Skeletal muscle cell (primary cell): ENCODE measurements around the gene ENPP6.
"Not testable (repeated sequence)": the region's sequence is repeated elsewhere in the genome, so short reads cannot be mapped to it uniquely, and the experiment has no call there.

Experiments
- DNase-seq: peaks from one replicate; pipeline ENCODE4 v3.0.0-alpha.2; 2010; ENCODE audit warnings: low read depth
- H3K4me3 ChIP-seq: 2 replicates; pipeline ENCODE4 v1.5.1; 2011; ENCODE audit warnings: low read depth, mild to moderate bottlenecking, control low read depth, low read length, moderate library complexity

The ENPP6 gene

GRCh38 chr4:184156163-184156920 lies 61.3 kb downstream of the ENPP6 start:
- H3K4me3 ChIP-seq, result no peak overlapping the region
- no peak for DNase-seq

GRCh38 chr4:184154199-184154598 lies 63.5 kb downstream of the ENPP6 start:
- no peak overlapping the region for H3K4me3 ChIP-seq
- no peak for DNase-seq

- H3K4me3 ChIP-seq, result no peak overlapping the region
- DNase-seq, result no peak
Measured at GRCh38 chr4:184153781-184154180, 63.9 kb downstream of the ENPP6 start.

- no peak for DNase-seq
- no peak overlapping the region for H3K4me3 ChIP-seq
Measured at GRCh38 chr4:184151988-184152485, 65.6 kb downstream of the ENPP6 start.

GRCh38 chr4:184150102-184150839 lies 67.4 kb downstream of the ENPP6 start:
- H3K4me3 ChIP-seq, result no peak overlapping the region
- DNase-seq, result no peak

- no peak overlapping the region for H3K4me3 ChIP-seq
- DNase-seq, result no peak
Measured at GRCh38 chr4:184148738-184149637, 68.7 kb downstream of the ENPP6 start.

GRCh38 chr4:184147858-184148737 lies 69.6 kb downstream of the ENPP6 start:
- DNase-seq, result no peak
- no peak overlapping the region for H3K4me3 ChIP-seq

GRCh38 chr4:184146951-184147350 lies 70.7 kb downstream of the ENPP6 start:
- H3K4me3 ChIP-seq, result no peak overlapping the region
- DNase-seq, result no peak

GRCh38 chr4:184145596-184145995 lies 72.1 kb downstream of the ENPP6 start:
- DNase-seq, result no peak

GRCh38 chr4:184143770-184144564 lies 73.7 kb downstream of the ENPP6 start:
- H3K4me3 ChIP-seq, result no peak overlapping the region
- DNase-seq, result no peak

More at GRCh38 chr4:184145596-184145995, 72.1 kb downstream of the ENPP6 start:
- H3K4me3 ChIP-seq, result no peak overlapping the region

GRCh38 chr4:184142121-184143000 lies 75.3 kb downstream of the ENPP6 start:
- no peak for DNase-seq

GRCh38 chr4:184140901-184141300 lies 76.8 kb downstream of the ENPP6 start:
- H3K4me3 ChIP-seq, DNase-seq: not testable (repeated sequence)

More at GRCh38 chr4:184142121-184143000, 75.3 kb downstream of the ENPP6 start:
- no peak overlapping the region for H3K4me3 ChIP-seq

- DNase-seq, result no peak
- H3K4me3 ChIP-seq, result no peak overlapping the region
Measured at GRCh38 chr4:184136525-184136924, 81.1 kb downstream of the ENPP6 start.

- H3K4me3 ChIP-seq, result no peak overlapping the region
Measured at GRCh38 chr4:184126800-184127199, 90.9 kb downstream of the ENPP6 start.

GRCh38 chr4:184122631-184123408 lies 94.9 kb downstream of the ENPP6 start:
- no peak overlapping the region for H3K4me3 ChIP-seq
- DNase-seq, result no peak

More at GRCh38 chr4:184126800-184127199, 90.9 kb downstream of the ENPP6 start:
- DNase-seq, result no peak

GRCh38 chr4:184120549-184121127 lies 97.0 kb downstream of the ENPP6 start:
- no peak overlapping the region for H3K4me3 ChIP-seq
- DNase-seq, result no peak
